ENCODE data around the gene ZFPM1. TPM values are rescaled to one million over a fixed set of nuclear protein-coding genes. Genes with fewer than 3 reads are reported as not detected.
"Not testable (repeated sequence)": the region's sequence is repeated elsewhere in the genome, so short reads cannot be mapped to it uniquely, and the experiment has no call there.

ZFPM1 gene
- total RNA-seq, 1 experiment from 2014 or later: 1.1 TPM

- DNase-seq: no peak
- Histone ChIP-seq H3K36me3 (replicated peaks; ENCODE audit: control insufficient read depth, insufficient read depth, low read length) (no peaks in the 10 kb centered on the region), H3K27me3 (ENCODE audit: control insufficient read depth, insufficient read depth, low read length) (no peaks in the 10 kb centered on the region), H3K4me3 (ENCODE audit: insufficient read depth, low read depth, low read length) (no peak overlapping the region)
Observed at GRCh38 chr16:88479793-88480760, 27.0 kb downstream of the ZFPM1 start.

GRCh38 chr16:88480829-88481228 lies 27.7 kb downstream of the ZFPM1 start:
- no peaks in the 10 kb centered on the region for H3K27me3 ChIP-seq (ENCODE audit: control insufficient read depth, insufficient read depth, low read length)
- DNase-seq: no peak
- no peaks in the 10 kb centered on the region for H3K36me3 ChIP-seq (replicated peaks; ENCODE audit: control insufficient read depth, insufficient read depth, low read length)
- H3K4me3 ChIP-seq (ENCODE audit: insufficient read depth, low read depth, low read length): no peak overlapping the region

GRCh38 chr16:88481851-88482250 lies 28.8 kb downstream of the ZFPM1 start:
- Histone ChIP-seq H3K4me3 (ENCODE audit: insufficient read depth, low read depth, low read length) (no peak overlapping the region), H3K36me3 (replicated peaks; ENCODE audit: control insufficient read depth, insufficient read depth, low read length) (no peaks in the 10 kb centered on the region), H3K27me3 (ENCODE audit: control insufficient read depth, insufficient read depth, low read length) (no peaks in the 10 kb centered on the region)
- DNase-seq: no peak

GRCh38 chr16:88482630-88483391 lies 29.7 kb downstream of the ZFPM1 start:
- Histone ChIP-seq H3K4me3 (ENCODE audit: insufficient read depth, low read depth, low read length) (no peak overlapping the region), H3K36me3 (replicated peaks; ENCODE audit: control insufficient read depth, insufficient read depth, low read length) (no peaks in the 10 kb centered on the region), H3K27me3 (ENCODE audit: control insufficient read depth, insufficient read depth, low read length) (no peaks in the 10 kb centered on the region)
- peak; percentile 91 for DNase-seq

GRCh38 chr16:88483392-88483641 lies 30.2 kb downstream of the ZFPM1 start:
- DNase-seq: no peak
- Histone ChIP-seq H3K27me3 (ENCODE audit: control insufficient read depth, insufficient read depth, low read length) (no peaks in the 10 kb centered on the region), H3K4me3 (ENCODE audit: insufficient read depth, low read depth, low read length) (no peak overlapping the region), H3K36me3 (replicated peaks; ENCODE audit: control insufficient read depth, insufficient read depth, low read length) (no peaks in the 10 kb centered on the region)

- no peak overlapping the region for H3K4me3 ChIP-seq (ENCODE audit: insufficient read depth, low read depth, low read length)
- H3K36me3 ChIP-seq (replicated peaks; ENCODE audit: control insufficient read depth, insufficient read depth, low read length): no peaks in the 10 kb centered on the region
- no peak for DNase-seq
- no peaks in the 10 kb centered on the region for H3K27me3 ChIP-seq (ENCODE audit: control insufficient read depth, insufficient read depth, low read length)
Observed at GRCh38 chr16:88484505-88485365, 31.7 kb downstream of the ZFPM1 start.

GRCh38 chr16:88485366-88485741 lies 32.3 kb downstream of the ZFPM1 start:
- H3K36me3 ChIP-seq (replicated peaks; ENCODE audit: control insufficient read depth, insufficient read depth, low read length); DNase-seq; H3K4me3 ChIP-seq (ENCODE audit: insufficient read depth, low read depth, low read length); H3K27me3 ChIP-seq (ENCODE audit: control insufficient read depth, insufficient read depth, low read length): not testable (repeated sequence)

GRCh38 chr16:88486398-88487123 lies 33.5 kb downstream of the ZFPM1 start:
- no peak for DNase-seq
- no peak overlapping the region for H3K4me3 ChIP-seq (ENCODE audit: insufficient read depth, low read depth, low read length)
- no peaks in the 10 kb centered on the region for H3K36me3 ChIP-seq (replicated peaks; ENCODE audit: control insufficient read depth, insufficient read depth, low read length)
- H3K27me3 ChIP-seq (ENCODE audit: control insufficient read depth, insufficient read depth, low read length): no peaks in the 10 kb centered on the region

GRCh38 chr16:88487124-88487432 lies 34.0 kb downstream of the ZFPM1 start:
- H3K27me3 ChIP-seq (ENCODE audit: control insufficient read depth, insufficient read depth, low read length): no peaks in the 10 kb centered on the region
- no peak overlapping the region for H3K4me3 ChIP-seq (ENCODE audit: insufficient read depth, low read depth, low read length)
- no peaks in the 10 kb centered on the region for H3K36me3 ChIP-seq (replicated peaks; ENCODE audit: control insufficient read depth, insufficient read depth, low read length)
- DNase-seq: no peak

- H3K36me3 ChIP-seq (replicated peaks; ENCODE audit: control insufficient read depth, insufficient read depth, low read length): no peaks in the 10 kb centered on the region
- DNase-seq: peak; percentile 81
- no peak overlapping the region for H3K4me3 ChIP-seq (ENCODE audit: insufficient read depth, low read depth, low read length)
- H3K27me3 ChIP-seq (ENCODE audit: control insufficient read depth, insufficient read depth, low read length): no peaks in the 10 kb centered on the region
Observed at GRCh38 chr16:88487920-88488851, 35.1 kb downstream of the ZFPM1 start.

GRCh38 chr16:88489163-88489741 lies 36.2 kb downstream of the ZFPM1 start:
- H3K27me3 ChIP-seq (ENCODE audit: control insufficient read depth, insufficient read depth, low read length): no peaks in the 10 kb centered on the region
- no peak for DNase-seq

GRCh38 chr16:88491001-88491559 lies 38.0 kb downstream of the ZFPM1 start:
- H3K36me3 ChIP-seq (replicated peaks; ENCODE audit: control insufficient read depth, insufficient read depth, low read length): no peaks in the 10 kb centered on the region
- no peaks in the 10 kb centered on the region for H3K27me3 ChIP-seq (ENCODE audit: control insufficient read depth, insufficient read depth, low read length)
- no peak for DNase-seq
- no peak overlapping the region for H3K4me3 ChIP-seq (ENCODE audit: insufficient read depth, low read depth, low read length)

More at GRCh38 chr16:88489163-88489741, 36.2 kb downstream of the ZFPM1 start:
- Histone ChIP-seq H3K4me3 (ENCODE audit: insufficient read depth, low read depth, low read length) (no peak overlapping the region), H3K36me3 (replicated peaks; ENCODE audit: control insufficient read depth, insufficient read depth, low read length) (no peaks in the 10 kb centered on the region)
